ENCODE measurements around the gene MAP3K4. TPM values are rescaled to one million over a fixed set of nuclear protein-coding genes. Genes with fewer than 3 reads are reported as not detected.

MAP3K4 gene
- total RNA-seq, 1 donor: 31.1 TPM

- H3K4me1 ChIP-seq (ENCODE audit: insufficient read depth, low read length): peaks cover 7% of the 10 kb centered on the region
- H3K4me2 ChIP-seq (ENCODE audit: insufficient read depth, low read length): no peak overlapping the region
- H4K20me1 ChIP-seq (ENCODE audit: insufficient read depth, low read length): no peaks in the 10 kb centered on the region
- H3K9me3 ChIP-seq (ENCODE audit: low read depth, low read length): no peaks in the 10 kb centered on the region
- peaks cover 57% of the 10 kb centered on the region for H3K36me3 ChIP-seq (ENCODE audit: insufficient read depth, low read length)
- no peaks in the 10 kb centered on the region for H3K27me3 ChIP-seq (ENCODE audit: insufficient read depth, low read length)
- TF ChIP-seq CTCF (IDR thresholded peaks at IDR 0.05; ENCODE audit: extremely low read depth, low read depth, low read length): no peak
- no peaks in the 10 kb centered on the region for H3K79me2 ChIP-seq (ENCODE audit: insufficient read depth, low read length)
- DNase-seq (ENCODE audit: insufficient read length, low spot score, missing footprints): no peak
- H3K4me3 ChIP-seq (ENCODE audit: insufficient read depth, low read length): no peak overlapping the region
- H3K27ac ChIP-seq (ENCODE audit: low read depth, low read length): no peak overlapping the region
- H2AFZ ChIP-seq (ENCODE audit: low read length): no peak overlapping the region
These were observed 90.6 kb downstream of the MAP3K4 start for GRCh38 chr6:161082215-161082614.

- Histone ChIP-seq H3K27ac (ENCODE audit: low read depth, low read length) (no peak overlapping the region), H3K4me1 (ENCODE audit: insufficient read depth, low read length) (peaks cover 2% of the 10 kb centered on the region), H3K4me2 (ENCODE audit: insufficient read depth, low read length) (no peak overlapping the region), H3K27me3 (ENCODE audit: insufficient read depth, low read length) (no peaks in the 10 kb centered on the region), H3K4me3 (ENCODE audit: insufficient read depth, low read length) (no peak overlapping the region), H3K9me3 (ENCODE audit: low read depth, low read length) (no peaks in the 10 kb centered on the region), H3K79me2 (ENCODE audit: insufficient read depth, low read length) (no peaks in the 10 kb centered on the region), H3K36me3 (ENCODE audit: insufficient read depth, low read length) (peaks cover 81% of the 10 kb centered on the region), H4K20me1 (ENCODE audit: insufficient read depth, low read length) (no peaks in the 10 kb centered on the region), H2AFZ (ENCODE audit: low read length) (no peak overlapping the region)
- no peak for TF ChIP-seq CTCF (IDR thresholded peaks at IDR 0.05; ENCODE audit: extremely low read depth, low read depth, low read length)
- DNase-seq (ENCODE audit: insufficient read length, low spot score, missing footprints): no peak
These were observed 93.7 kb downstream of the MAP3K4 start for GRCh38 chr6:161085246-161085645.

GRCh38 chr6:161088676-161089328 is 97.2 kb downstream of the MAP3K4 start:
- Histone ChIP-seq H3K4me1 (ENCODE audit: insufficient read depth, low read length) (peaks cover 12% of the 10 kb centered on the region), H3K27me3 (ENCODE audit: insufficient read depth, low read length) (no peaks in the 10 kb centered on the region), H3K79me2 (ENCODE audit: insufficient read depth, low read length) (no peaks in the 10 kb centered on the region), H3K36me3 (ENCODE audit: insufficient read depth, low read length) (peaks cover 54% of the 10 kb centered on the region), H3K4me3 (ENCODE audit: insufficient read depth, low read length) (no peak overlapping the region), H3K27ac (ENCODE audit: low read depth, low read length) (no peak overlapping the region), H3K9me3 (ENCODE audit: low read depth, low read length) (no peaks in the 10 kb centered on the region), H2AFZ (ENCODE audit: low read length) (no peak overlapping the region), H3K4me2 (ENCODE audit: insufficient read depth, low read length) (no peak overlapping the region), H4K20me1 (ENCODE audit: insufficient read depth, low read length) (no peaks in the 10 kb centered on the region)
- DNase-seq (ENCODE audit: insufficient read length, low spot score, missing footprints): peak; percentile 68
- TF ChIP-seq CTCF (IDR thresholded peaks at IDR 0.05; ENCODE audit: extremely low read depth, low read depth, low read length): no peak

- TF ChIP-seq CTCF (IDR thresholded peaks at IDR 0.05; ENCODE audit: extremely low read depth, low read depth, low read length): no peak
- peaks cover 12% of the 10 kb centered on the region for H3K4me1 ChIP-seq (ENCODE audit: insufficient read depth, low read length)
- H3K27me3 ChIP-seq (ENCODE audit: insufficient read depth, low read length): no peaks in the 10 kb centered on the region
- no peak overlapping the region for H3K4me3 ChIP-seq (ENCODE audit: insufficient read depth, low read length)
- no peak overlapping the region for H3K4me2 ChIP-seq (ENCODE audit: insufficient read depth, low read length)
- peaks cover 42% of the 10 kb centered on the region for H3K36me3 ChIP-seq (ENCODE audit: insufficient read depth, low read length)
- no peaks in the 10 kb centered on the region for H3K9me3 ChIP-seq (ENCODE audit: low read depth, low read length)
- no peak overlapping the region for H3K27ac ChIP-seq (ENCODE audit: low read depth, low read length)
- no peaks in the 10 kb centered on the region for H4K20me1 ChIP-seq (ENCODE audit: insufficient read depth, low read length)
- DNase-seq (ENCODE audit: insufficient read length, low spot score, missing footprints): no peak
- H2AFZ ChIP-seq (ENCODE audit: low read length): no peak overlapping the region
- H3K79me2 ChIP-seq (ENCODE audit: insufficient read depth, low read length): no peaks in the 10 kb centered on the region
These were observed 99.6 kb downstream of the MAP3K4 start for GRCh38 chr6:161091151-161091550.

Measured in osteoblast (primary cell).